ENCODE results near the gene ZNF69. TPM values are rescaled to one million over a fixed set of nuclear protein-coding genes. Genes with fewer than 3 reads are reported as not detected.
A peak's percentile ranks its signal among the peaks of the same experiment; 100 is the strongest.
"Not testable (repeated sequence)": the region's sequence is repeated elsewhere in the genome, so short reads cannot be mapped to it uniquely, and the experiment has no call there.

ZNF69 gene
- total RNA-seq (ENCODE audit: low replicate concordance) = 18.6 and 20.1 TPM in 2 replicates
- long read RNA-seq, transcript ZNF69-203 (4 exons, 569 nt) = minor isoform, 26 of 82 reads
- long read RNA-seq, transcript ZNF69-202 (4 exons, 2,010 nt) = major isoform, 35 of 82 reads
- long read RNA-seq, partial matches to known transcripts = 7 of 82 reads
- long read RNA-seq, other reads (novel, unspliced or antisense) = 14 of 82 reads

GRCh38 chr19:11887611-11888531, at the start of gene ZNF69:
ZNF69 (plus strand) TSS chr19:11887782; CDS start chr19:11887924, 142 bp downstream.
- TF ChIP-seq CTCF (conservative IDR thresholded peaks at IDR 0.05) = peak; percentile 58
- H3K27ac Mint-ChIP-seq = peak within 1 kb of the TSS; percentile 98
- DNase-seq (ENCODE audit: extremely low spot score, unreplicated experiment) = peak; percentile 90
- H3K9me3 Mint-ChIP-seq = peaks cover 4% of the 10 kb centered on the region
- peaks cover 29% of the 10 kb centered on the region for H3K4me1 Mint-ChIP-seq (ENCODE audit: unreplicated experiment)
- peaks cover 33% of the 10 kb centered on the region for H3K36me3 Mint-ChIP-seq
- H3K4me3 Mint-ChIP-seq = peak within 1 kb of the TSS; percentile 95
- H3K27me3 Mint-ChIP-seq = no peaks in the 10 kb centered on the region

GRCh38 chr19:11843722-11844121, 43.9 kb upstream of the ZNF69 start:
- Mint-ChIP-seq H3K27me3 (no peaks in the 10 kb centered on the region), H3K9me3 (no peaks in the 10 kb centered on the region), H3K27ac (no peak overlapping the region), H3K4me1 (ENCODE audit: unreplicated experiment) (no peaks in the 10 kb centered on the region), H3K36me3 (no peaks in the 10 kb centered on the region), H3K4me3 (no peak overlapping the region)
- TF ChIP-seq CTCF (conservative IDR thresholded peaks at IDR 0.05) = no peak
- DNase-seq (ENCODE audit: extremely low spot score, unreplicated experiment) = no peak

GRCh38 chr19:11847615-11848014, 40.0 kb upstream of the ZNF69 start:
- H3K9me3 Mint-ChIP-seq; H3K36me3 Mint-ChIP-seq; H3K4me3 Mint-ChIP-seq; H3K4me1 Mint-ChIP-seq (ENCODE audit: unreplicated experiment); H3K27me3 Mint-ChIP-seq; H3K27ac Mint-ChIP-seq; DNase-seq (ENCODE audit: extremely low spot score, unreplicated experiment): not testable (repeated sequence)

- H3K27ac Mint-ChIP-seq = no peak overlapping the region
- no peak for TF ChIP-seq CTCF (conservative IDR thresholded peaks at IDR 0.05)
- H3K4me3 Mint-ChIP-seq = peak overlapping the region; percentile 76
Measured at GRCh38 chr19:11848200-11848593, 39.4 kb upstream of the ZNF69 start.

GRCh38 chr19:11848594-11849469, 38.8 kb upstream of the ZNF69 start, which contains the start of gene ZNF439:
ZNF439 (plus strand) TSS chr19:11848726; CDS start chr19:11848868, 142 bp downstream.
- peaks cover 5% of the 10 kb centered on the region for H3K9me3 Mint-ChIP-seq
- DNase-seq (ENCODE audit: extremely low spot score, unreplicated experiment) = peak; percentile 69

More at GRCh38 chr19:11848200-11848593, 39.4 kb upstream of the ZNF69 start:
- Mint-ChIP-seq H3K9me3 (peaks cover 5% of the 10 kb centered on the region), H3K36me3 (no peaks in the 10 kb centered on the region), H3K27me3 (no peaks in the 10 kb centered on the region), H3K4me1 (ENCODE audit: unreplicated experiment) (no peaks in the 10 kb centered on the region)
- no peak for DNase-seq (ENCODE audit: extremely low spot score, unreplicated experiment)

GRCh38 chr19:11850289-11850688, 37.3 kb upstream of the ZNF69 start:
- not testable (repeated sequence) for H3K27me3 Mint-ChIP-seq; H3K4me1 Mint-ChIP-seq (ENCODE audit: unreplicated experiment); H3K4me3 Mint-ChIP-seq; H3K36me3 Mint-ChIP-seq; H3K27ac Mint-ChIP-seq; DNase-seq (ENCODE audit: extremely low spot score, unreplicated experiment); H3K9me3 Mint-ChIP-seq

More at GRCh38 chr19:11848594-11849469, 38.8 kb upstream of the ZNF69 start, which contains the start of gene ZNF439:
- no peaks in the 10 kb centered on the region for H3K36me3 Mint-ChIP-seq
- H3K27ac Mint-ChIP-seq = no peak within 1 kb of the TSS
- no peak for TF ChIP-seq CTCF (conservative IDR thresholded peaks at IDR 0.05)
- no peaks in the 10 kb centered on the region for H3K4me1 Mint-ChIP-seq (ENCODE audit: unreplicated experiment)
- H3K27me3 Mint-ChIP-seq = no peaks in the 10 kb centered on the region
- H3K4me3 Mint-ChIP-seq = peak within 1 kb of the TSS; percentile 76

Measured in type B pancreatic cell (in vitro differentiated cells).